Transverse colon (tissue), 4 donors: ENCODE measurements around the gene ZNF148. TPM values are rescaled to one million over a fixed set of nuclear protein-coding genes. Genes with fewer than 3 reads are reported as not detected.

Source experiments
- DNase-seq: peaks from one replicate; pipeline ENCODE4 v3.0.0-alpha.2; 2019
- H3K27ac ChIP-seq, 4 donors: fragments of 200-600 bp; sonication (generic); 2 replicates each; pipeline ENCODE4 v1.5.1; 2016 to 2018; ENCODE audit warnings: inconsistent platforms in 4 of 4
- H3K27me3 ChIP-seq: fragments of 200-600 bp; sonication (generic); 2 replicates; pipeline ENCODE4 v1.5.1; 2017; ENCODE audit warnings: inconsistent platforms
- H3K36me3 ChIP-seq, 4 donors: fragments of 200-600 bp; sonication (generic); 2 replicates each; pipeline ENCODE4 v1.5.1; 2017 to 2019; ENCODE audit warnings: inconsistent platforms in 4 of 4
- H3K4me1 ChIP-seq, 4 donors: fragments of 200-600 bp; sonication (generic); 2 replicates each; pipeline ENCODE4 v1.5.1; 2017 to 2020; ENCODE audit warnings: inconsistent platforms in 4 of 4
- H3K4me3 ChIP-seq, 4 donors: fragments of 200-600 bp; sonication (generic); 1 replicate in 1 of 4; 2 replicates in 3 of 4; pipeline versions ENCODE4 v1.5.1 to v1.6.1; 2017 to 2019; ENCODE audit warnings: inconsistent platforms in 4 of 4
- H3K9me3 ChIP-seq, 2 donors: fragments of 200-600 bp; sonication (generic); 2 replicates each; pipeline ENCODE4 v1.5.1; 2017 to 2019; ENCODE audit warnings: inconsistent platforms in 2 of 2
- CTCF ChIP-seq, 5 experiments: fragments of 200-600 bp in 3 of 5; fragments of 450-650 bp in 2 of 5; sonication (generic) in 3 of 5; IDR thresholded peaks; 1 replicate in 2 of 5; 2 replicates in 3 of 5; pipeline ENCODE4 v1.5.1; 2016 to 2017; ENCODE audit warnings: antibody characterized with exemption in 5 of 5, inconsistent platforms in 3 of 5, mild to moderate bottlenecking in 2 of 5, moderate library complexity in 1 of 5
- EP300 ChIP-seq: sonication (generic); formaldehyde crosslinking; IDR thresholded peaks from one replicate; pipeline ENCODE4 v1.6.1; 2017; ENCODE audit warnings: antibody characterized with exemption, low read depth
- POLR2A ChIP-seq: fragments of 450-650 bp; IDR thresholded peaks from one replicate; pipeline ENCODE4 v1.6.1; 2016; ENCODE audit warnings: antibody characterized with exemption, mild to moderate bottlenecking, moderate library complexity
- POLR2AphosphoS5 ChIP-seq, 3 donors: sonication (generic); formaldehyde crosslinking; IDR thresholded peaks; one replicate each; pipeline ENCODE4 v1.6.1; 2016; ENCODE audit warnings: antibody characterized with exemption in 3 of 3
- WGBS, 2 donors: methylation state at CpG; one replicate each; pipeline ENCODE4 v1.1.5; 2018; ENCODE audit warnings: low coverage in 1 of 2; 5-methylcytosine and 5-hydroxymethylcytosine counted together
- in situ Hi-C, 4 donors: fragments of 200-750 bp; cut with MboI; loops; one replicate each; pipeline versions ENCODE4 v1.15.0 to v1.15.1; 2017; ENCODE audit warnings: low sequenced_read_pairs in 3 of 4, low pct_ligation_motif_present in 1 of 4, low pct_unique_long_range_greater_than_20kb in 1 of 4
- intact Hi-C: fragments of 100-400 bp; cut with DNase I; formaldehyde crosslinking; loops from one replicate; pipeline ENCODE4 v1.15.1; 2023; ENCODE audit warnings: low total_unique reads
- total RNA-seq, 4 donors: library from RNA; depleted of rRNA; stranded (reverse); fragments of >200 nt; gene quantifications; one replicate each; pipeline ENCODE4 v1.1.0, GENCODE V29; 2016

ZNF148 gene
- total RNA-seq, 4 donors from 2014 or later, result 23.6 to 30.3 (median 27.6) TPM

- TF ChIP-seq CTCF (IDR thresholded peaks at IDR 0.05) (no peak), POLR2A (no peak), POLR2AphosphoS5 (IDR thresholded peaks at IDR 0.05) (no peak), EP300 (no peak)
- Histone ChIP-seq H3K36me3 (no peaks in the 10 kb centered on the region), H3K4me3 (no peak overlapping the region), H3K27ac (no peak overlapping the region), H3K27me3 (no peaks in the 10 kb centered on the region), H3K4me1 (peaks cover 0 to 12% (median 3%) of the 10 kb centered on the region in 4 donors), H3K9me3 (no peaks in the 10 kb centered on the region)
- DNase-seq, result no peak
- WGBS, 2 donors, result 94 to 100% methylated on average over 2 to 19 of the region's 20 CpGs
- intact Hi-C loops, result no loop called here
- in situ Hi-C loops, result no loop called here
Observed at GRCh38 chr3:125186800-125187598, 188.1 kb downstream of the ZNF148 start.

DNA sequence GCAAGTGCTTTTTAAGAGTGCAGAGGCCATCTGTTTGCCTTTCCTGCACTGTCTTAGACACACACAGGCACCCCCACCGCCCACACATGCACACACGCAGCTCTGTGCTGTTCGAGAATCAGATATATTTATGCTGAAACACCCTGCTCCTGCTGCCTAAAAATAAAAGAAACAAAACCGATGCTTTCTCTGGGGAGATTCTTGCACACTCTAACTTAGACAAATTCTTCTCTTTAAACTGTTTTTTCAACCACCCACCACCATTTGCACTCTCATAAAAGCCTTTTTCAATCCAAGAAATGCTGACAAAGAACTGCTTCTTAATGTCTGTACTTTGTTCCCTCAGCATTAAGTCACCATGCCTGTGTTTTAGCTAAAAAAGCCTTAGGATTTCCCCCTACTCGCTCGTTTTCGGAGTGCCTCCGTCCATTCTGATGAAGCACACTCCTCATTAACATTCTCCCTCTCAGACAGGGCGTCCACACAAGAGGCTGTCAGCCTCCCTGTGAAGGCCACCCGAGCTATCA is 188.8 kb downstream of the ZNF148 start:
- WGBS, 2 donors, result 45 to 54% methylated on average over 4 to 10 of the region's 10 CpGs
- Histone ChIP-seq H3K36me3 (no peaks in the 10 kb centered on the region), H3K9me3 (no peaks in the 10 kb centered on the region), H3K27me3 (no peaks in the 10 kb centered on the region), H3K4me1 (peaks cover 0 to 12% (median 3%) of the 10 kb centered on the region in 4 donors), H3K4me3 (no peak overlapping the region), H3K27ac (no peak overlapping the region)
- DNase-seq, result no peak
- in situ Hi-C loops (no loop called here), intact Hi-C loops (no loop called here)
- TF ChIP-seq POLR2AphosphoS5 (IDR thresholded peaks at IDR 0.05) (no peak), EP300 (no peak), CTCF (IDR thresholded peaks at IDR 0.05) (no peak), POLR2A (no peak)

GRCh38 chr3:125185805-125186204 is 189.3 kb downstream of the ZNF148 start:
- Histone ChIP-seq H3K4me1 (peaks cover 0 to 12% (median 3%) of the 10 kb centered on the region in 4 donors), H3K9me3 (no peaks in the 10 kb centered on the region), H3K4me3 (no peak overlapping the region), H3K27me3 (no peaks in the 10 kb centered on the region), H3K36me3 (no peaks in the 10 kb centered on the region), H3K27ac (no peak overlapping the region)
- intact Hi-C loops (no loop called here), in situ Hi-C loops (no loop called here)
- TF ChIP-seq CTCF (IDR thresholded peaks at IDR 0.05) (no peak), EP300 (no peak), POLR2AphosphoS5 (IDR thresholded peaks at IDR 0.05) (no peak)
- 50 to 77% methylated on average over 1 to 3 of the region's 3 CpGs for WGBS, 2 donors
- DNase-seq, result no peak

- in situ Hi-C loops, result no loop called here
- TF ChIP-seq EP300 (no peak), POLR2AphosphoS5 (IDR thresholded peaks at IDR 0.05) (no peak), POLR2A (no peak), CTCF (IDR thresholded peaks at IDR 0.05) (no peak)
- intact Hi-C loops, result no loop called here
- no peak for DNase-seq
- H3K4me1 ChIP-seq, result no peaks in the 10 kb centered on the region
- H3K27ac ChIP-seq, result no peak overlapping the region
- H3K27me3 ChIP-seq, result no peaks in the 10 kb centered on the region
- no peak overlapping the region for H3K4me3 ChIP-seq
- WGBS, 2 donors, result 71 to 86% methylated on average over 1 of the region's 1 CpG
- no peaks in the 10 kb centered on the region for H3K9me3 ChIP-seq
- H3K36me3 ChIP-seq, result no peaks in the 10 kb centered on the region
Observed at GRCh38 chr3:125179884-125180240, 195.3 kb downstream of the ZNF148 start.
